Fibroblast of skin of right biceps (primary cell): ENCODE results near the gene NCCRP1.

Source experiments
- DNase-seq: peaks from one replicate; pipeline ENCODE4 v3.0.0-alpha.2; 2013

NCCRP1 gene

GRCh38 chr19:39247701-39248664 lies 51.2 kb downstream of the NCCRP1 start:
- peak; percentile 5 for DNase-seq

GRCh38 chr19:39248806-39249205 lies 52.0 kb downstream of the NCCRP1 start, which contains the start of gene IFNL4:
IFNL4 (minus strand) TSS chr19:39248856.
- DNase-seq: no peak

- DNase-seq: no peak
Measured at GRCh38 chr19:39251081-39251480, 54.3 kb downstream of the NCCRP1 start.
